D341Med (cell line): ENCODE data around the gene ZNF155.
A peak's percentile ranks its signal among the peaks of the same experiment; 100 is the strongest.

Experiments
- DNase-seq: peaks from one replicate; pipeline ENCODE4 v3.0.0; 2012; ENCODE audit warnings: low spot score

Gene ZNF155

GRCh38 chr19:44003461-44004009 lies 19.5 kb downstream of the ZNF155 start:
- DNase-seq = peak; percentile 38

GRCh38 chr19:44005973-44006372 lies 22.0 kb downstream of the ZNF155 start:
- DNase-seq = no peak

- no peak for DNase-seq
Observed at GRCh38 chr19:44007473-44007872, 23.5 kb downstream of the ZNF155 start.

- DNase-seq = no peak
Observed at GRCh38 chr19:44010468-44010867, 26.5 kb downstream of the ZNF155 start.

GRCh38 chr19:44019498-44019897 lies 35.5 kb downstream of the ZNF155 start:
- DNase-seq = no peak

GRCh38 chr19:44021221-44021620 lies 37.2 kb downstream of the ZNF155 start:
- DNase-seq = no peak

- no peak for DNase-seq
Observed at GRCh38 chr19:44024900-44025216, 40.9 kb downstream of the ZNF155 start.

- DNase-seq = peak; percentile 86
Observed at GRCh38 chr19:44025217-44025936, 41.4 kb downstream of the ZNF155 start, which contains the start of gene ZNF222. Gene ZNF222 (plus strand): TSS chr19:44025379. CDS start chr19:44025437, 58 bp downstream.

- DNase-seq = no peak
Observed at GRCh38 chr19:44026622-44027021, 42.6 kb downstream of the ZNF155 start.

GRCh38 chr19:44032001-44032610 lies 48.1 kb downstream of the ZNF155 start:
- DNase-seq = no peak

- DNase-seq = no peak
Observed at GRCh38 chr19:44042147-44042546, 58.2 kb downstream of the ZNF155 start.
